GM18951 (cell line): ENCODE data around the gene P2RY8.
"Not testable (repeated sequence)": the region's sequence is repeated elsewhere in the genome, so short reads cannot be mapped to it uniquely, and the experiment has no call there.

Source experiments
- POLR2A ChIP-seq: IDR thresholded peaks from 4 replicates; pipeline ENCODE4 v1.6.1; 2011; ENCODE audit warnings: mild to moderate bottlenecking; ENCODE audit not compliant: insufficient read length, insufficient read depth; ENCODE audit errors: extremely low read depth
- in situ Hi-C: fragments of 300-500 bp; cut with MboI; formaldehyde crosslinking; loops from one replicate; pipeline ENCODE4 v1.12.0; 2022; ENCODE audit warnings: low sequenced_read_pairs, mixed read lengths, inconsistent platforms; ENCODE audit not compliant: unreplicated experiment

Gene P2RY8

DNA sequence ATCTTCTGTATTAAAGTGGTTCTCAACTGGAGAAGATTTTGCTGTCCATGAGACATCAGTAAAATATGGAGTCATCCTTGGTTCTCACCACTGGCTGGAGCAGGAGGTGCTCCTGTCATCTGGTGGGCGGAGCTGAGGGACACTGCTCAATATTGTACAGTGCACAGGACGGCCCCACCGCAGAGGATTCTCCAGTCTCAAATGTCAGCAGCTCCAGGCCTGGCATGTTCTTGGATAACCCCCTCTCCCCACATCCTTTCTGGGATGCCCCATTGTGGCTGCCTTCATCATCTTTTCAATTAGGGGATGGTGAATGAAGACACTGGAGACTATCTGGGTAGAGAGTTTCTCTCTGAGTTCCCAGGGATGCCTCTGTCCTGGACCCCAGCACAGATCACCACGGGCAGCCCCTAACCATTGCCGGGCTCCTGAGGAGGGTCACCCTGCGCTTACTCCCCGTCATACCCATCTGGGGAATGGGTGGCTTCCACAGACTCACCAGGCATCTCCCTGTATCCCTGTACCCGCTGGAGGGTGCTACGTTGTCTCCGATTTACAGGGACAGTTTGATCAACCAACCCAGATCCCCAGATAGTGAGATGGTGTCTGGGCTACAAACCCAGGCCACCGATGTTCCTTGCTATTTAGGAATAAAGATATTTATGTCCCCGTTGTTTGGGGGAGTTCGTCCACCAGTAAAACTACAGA is 21.9 kb upstream of the P2RY8 start:
- no peak for TF ChIP-seq POLR2A
- in situ Hi-C loops = no loop called here

DNA sequence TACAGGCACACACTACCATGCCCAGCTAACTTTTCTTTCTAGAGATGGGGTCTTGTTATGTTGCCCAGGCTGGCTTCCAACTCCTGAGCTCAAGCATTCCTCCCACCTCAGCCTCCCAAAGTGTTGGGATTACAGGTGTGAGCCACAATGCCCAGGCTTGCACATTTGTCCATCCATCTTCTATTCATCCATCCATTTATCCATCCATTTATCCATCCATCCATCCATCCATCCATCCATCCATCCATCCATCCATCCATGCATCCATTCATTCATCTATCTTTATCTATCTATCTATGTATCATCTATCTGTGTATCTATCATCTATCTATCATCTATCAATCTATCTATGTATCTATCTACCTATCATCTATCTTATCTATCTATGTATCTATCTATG is 20.5 kb upstream of the P2RY8 start:
- in situ Hi-C loops = not testable (repeated sequence)

DNA sequence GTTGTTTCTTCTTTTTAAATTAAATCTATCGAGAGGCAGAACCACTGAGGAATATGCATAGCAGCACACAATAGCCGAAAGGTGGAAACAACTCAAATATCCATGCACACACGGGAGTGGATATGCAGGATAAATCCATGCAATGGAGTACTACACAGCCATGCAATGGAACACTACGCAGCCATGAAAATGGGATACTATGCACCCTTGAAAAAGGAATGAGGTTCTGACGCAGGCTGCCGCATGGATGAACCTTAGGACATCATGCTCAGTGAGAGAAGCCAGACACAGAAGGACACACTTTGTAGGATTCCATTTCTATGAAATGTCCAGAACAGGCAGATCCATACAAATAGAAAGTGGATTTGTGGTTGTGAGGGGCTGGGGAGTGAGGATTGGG is 18.4 kb upstream of the P2RY8 start:
- no peak for TF ChIP-seq POLR2A
- in situ Hi-C loops = no loop called here

DNA sequence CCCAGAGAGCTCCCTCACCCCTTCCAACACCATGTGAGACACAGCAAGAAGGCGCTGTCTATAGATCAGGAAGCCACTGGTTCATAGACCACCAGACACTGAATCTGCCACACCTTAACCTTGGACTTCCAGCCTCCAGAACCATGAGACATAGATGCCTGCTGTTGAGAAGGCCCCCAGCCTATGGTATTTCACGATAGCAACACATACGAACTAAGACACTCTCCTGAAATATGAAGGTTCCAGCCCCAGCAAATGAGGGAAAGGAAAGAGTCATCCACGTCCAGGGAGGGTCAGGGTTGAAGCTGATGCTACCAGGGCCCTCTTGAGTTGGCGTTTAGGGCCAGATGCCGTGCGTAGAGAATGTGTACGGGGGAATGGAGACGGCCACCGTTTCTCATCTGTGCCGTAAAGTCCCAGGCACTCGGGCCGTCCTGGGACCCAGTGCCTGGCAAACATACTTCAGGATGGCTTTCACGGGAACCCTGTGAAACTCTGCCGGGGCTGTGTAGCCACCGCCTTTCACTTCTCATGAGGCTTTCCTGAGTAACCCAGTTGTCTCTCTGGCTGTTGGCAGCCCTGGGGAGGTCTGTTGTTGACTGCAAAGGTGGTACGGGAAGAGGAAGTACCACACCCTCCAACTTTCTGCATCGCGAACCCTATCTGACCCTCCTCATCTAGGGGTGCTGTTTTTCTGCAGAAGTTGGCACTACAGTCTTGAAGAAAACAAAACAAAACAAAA is 17.7 kb upstream of the P2RY8 start:
- in situ Hi-C loops = no loop called here
- TF ChIP-seq POLR2A = no peak

DNA sequence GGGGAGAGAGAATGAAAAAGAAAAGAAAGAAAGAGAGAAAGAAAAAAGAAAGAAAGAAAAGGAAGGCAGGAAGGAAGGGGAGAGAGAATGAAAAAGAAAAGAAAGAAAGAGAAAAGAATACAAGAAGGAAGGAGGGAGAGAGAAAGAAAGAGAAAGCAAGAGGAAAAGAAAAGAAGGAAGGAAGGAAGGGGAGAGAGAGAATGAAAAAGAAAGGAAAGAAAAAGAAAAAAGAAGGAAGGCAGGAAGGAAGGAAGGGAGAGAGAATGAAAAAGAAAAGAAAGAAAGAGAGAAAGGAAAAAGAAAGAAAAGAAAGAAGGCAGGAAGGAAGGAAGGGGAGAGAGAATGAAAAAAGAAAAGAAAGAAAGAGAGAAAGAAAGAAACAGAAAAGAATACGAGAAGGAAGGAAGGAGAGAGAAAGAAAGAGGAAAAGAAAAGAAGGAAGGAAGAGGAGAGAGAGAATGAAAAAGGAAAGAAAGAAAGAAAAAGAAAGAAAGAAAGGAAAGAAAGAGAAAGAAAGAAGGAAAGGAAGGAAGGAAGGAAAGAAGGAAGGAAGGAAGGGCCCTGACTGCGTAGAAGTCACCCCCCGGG is 15.1 kb upstream of the P2RY8 start:
- no peak for TF ChIP-seq POLR2A
- in situ Hi-C loops = no loop called here

DNA sequence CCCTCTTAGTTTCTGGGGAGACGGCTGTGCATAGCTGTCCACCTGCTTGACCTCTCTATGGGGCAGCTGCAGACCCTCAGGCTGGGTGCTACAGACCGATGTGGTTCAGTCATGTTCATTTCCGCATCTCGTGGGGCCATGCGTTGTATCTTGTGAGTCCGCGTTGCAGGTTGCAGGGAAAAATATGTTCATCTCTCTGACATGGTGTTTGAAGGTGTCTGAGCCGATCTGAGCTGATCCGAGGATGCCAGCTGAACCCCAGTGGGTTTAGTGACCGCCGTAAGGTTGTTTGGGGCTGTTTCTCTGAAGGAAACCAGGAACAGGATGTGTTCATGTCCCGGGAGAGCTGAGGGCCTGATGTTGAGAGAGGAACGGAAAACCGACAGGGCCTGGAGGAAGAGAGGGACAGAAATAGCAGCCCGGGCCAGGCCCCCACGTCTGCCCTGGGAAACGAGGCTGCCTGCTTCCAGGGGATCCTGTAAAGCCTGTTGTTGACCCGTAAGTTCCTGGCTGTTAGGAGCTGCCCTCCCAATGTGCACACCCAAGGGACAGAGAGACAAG is 9.8 kb upstream of the P2RY8 start:
- in situ Hi-C loops = no loop called here
- no peak for TF ChIP-seq POLR2A

DNA sequence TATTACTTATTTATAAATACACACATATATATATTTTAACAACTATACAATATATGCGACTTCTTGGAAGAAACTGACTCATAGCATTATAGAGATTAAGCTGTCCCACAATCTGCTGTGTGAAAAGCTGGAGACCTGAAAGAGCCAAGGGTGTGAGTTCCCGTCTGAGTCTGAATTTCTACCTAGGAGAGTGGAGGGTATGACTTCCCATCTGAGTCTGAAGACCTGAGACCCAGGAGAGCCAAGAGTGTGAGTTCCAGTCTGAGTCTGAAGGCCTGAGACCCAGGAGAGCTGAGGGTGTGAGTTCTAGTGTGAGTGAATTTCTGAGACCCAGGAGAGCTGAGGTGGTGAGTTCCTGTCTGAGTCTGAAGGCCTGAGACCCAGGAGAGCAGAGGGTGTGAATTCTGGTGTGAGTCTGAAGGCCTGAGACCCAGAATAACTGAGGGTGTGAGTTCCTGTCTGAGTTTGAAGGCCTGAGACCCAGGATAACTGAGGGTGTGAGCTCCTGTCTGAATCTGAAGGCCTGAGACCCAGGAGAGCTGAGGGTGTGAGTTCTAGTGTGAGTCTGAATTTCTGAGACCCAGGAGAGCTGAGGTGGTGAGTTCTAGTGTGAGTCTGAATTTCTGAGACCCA is 8.9 kb upstream of the P2RY8 start:
- no peak for TF ChIP-seq POLR2A
- in situ Hi-C loops = no loop called here

DNA sequence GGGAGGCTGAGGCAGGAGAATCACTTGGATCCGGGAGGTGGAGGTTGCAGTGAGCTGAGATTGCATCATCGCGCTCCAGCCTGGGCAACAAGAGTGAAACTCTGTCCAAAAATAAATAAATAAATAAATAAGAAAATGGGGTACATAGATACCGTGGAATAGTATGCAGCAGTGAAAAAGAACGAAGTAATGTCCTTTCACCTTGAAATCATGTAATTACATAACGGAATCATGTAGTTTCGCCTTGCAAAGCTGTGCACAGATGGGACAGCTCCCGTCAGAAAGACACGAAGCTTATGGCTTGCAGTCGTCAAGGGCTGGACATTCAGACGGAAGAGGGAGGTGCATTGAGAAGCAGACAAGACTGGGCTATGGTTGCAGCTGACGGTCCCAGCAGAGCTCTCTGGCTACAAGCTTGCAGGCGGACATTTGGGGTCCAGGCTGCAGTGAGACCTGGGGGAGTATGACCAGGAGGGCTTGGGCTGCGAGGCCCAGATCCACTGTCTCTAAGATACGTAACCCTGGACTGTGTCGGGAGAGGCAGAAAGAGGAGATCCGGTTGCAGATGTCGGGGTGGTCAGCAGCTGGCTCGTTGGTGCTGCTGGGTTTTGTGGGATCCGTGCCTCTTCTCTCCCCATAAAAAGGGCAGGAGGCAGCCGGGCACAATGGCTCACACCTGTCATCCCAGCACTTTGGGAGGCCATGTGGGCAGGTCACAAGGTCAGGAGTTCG is 6.2 kb upstream of the P2RY8 start:
- in situ Hi-C loops = no loop called here
- no peak for TF ChIP-seq POLR2A

DNA sequence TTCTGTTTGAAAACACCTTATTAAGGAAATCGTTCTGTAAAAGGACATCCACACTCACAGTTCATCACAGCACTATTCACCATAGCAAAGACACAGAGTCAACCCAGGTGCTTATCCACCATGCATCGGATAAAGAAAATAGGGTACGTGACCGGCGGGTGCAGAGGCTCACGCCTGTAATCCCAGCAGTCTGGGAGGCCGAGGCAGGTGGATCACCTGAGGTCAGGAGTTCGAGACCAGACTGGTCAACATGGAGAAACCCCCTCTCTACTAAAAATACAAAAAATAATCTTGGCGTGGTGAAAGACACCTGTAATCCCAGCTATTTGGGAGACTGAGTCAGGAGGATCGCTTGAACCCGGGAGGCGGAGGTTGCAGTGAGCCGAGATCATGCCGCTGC is 2.2 kb upstream of the P2RY8 start:
- in situ Hi-C loops = not testable (repeated sequence)

DNA sequence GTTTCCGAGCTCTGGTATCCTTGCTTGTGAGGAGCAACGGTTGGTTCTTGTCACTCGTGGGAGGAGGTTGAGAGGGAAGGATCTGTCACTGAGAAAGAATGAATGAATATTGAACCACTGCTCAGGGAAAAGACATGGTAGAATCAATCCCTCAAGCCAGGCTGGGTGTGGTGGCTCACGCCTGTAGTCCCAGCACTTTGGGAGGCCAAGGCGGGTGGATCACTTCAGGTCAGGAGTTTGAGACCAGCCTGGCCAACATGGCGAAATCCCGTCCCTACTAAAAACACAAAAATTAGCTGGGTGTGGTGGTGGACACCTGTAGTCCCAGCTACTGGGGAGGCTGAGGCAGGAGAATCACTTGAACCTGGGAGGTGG is 718 bp upstream of the P2RY8 start:
- in situ Hi-C loops = not testable (repeated sequence)

DNA sequence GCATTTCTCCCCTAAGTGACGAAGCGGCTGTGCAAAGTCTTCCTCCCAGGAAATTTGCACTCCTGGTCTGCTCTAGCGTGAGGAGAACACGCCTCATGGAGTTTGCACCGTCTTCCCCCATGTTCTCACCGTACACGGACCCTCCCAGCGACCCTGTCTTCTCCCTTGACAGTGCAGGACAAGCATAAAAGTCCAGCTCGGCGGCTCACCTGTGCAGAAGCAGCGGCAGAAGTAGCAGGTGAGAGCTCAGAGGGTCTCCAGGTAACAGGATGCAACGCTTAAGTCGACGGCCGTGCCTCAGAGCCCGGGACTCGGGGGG is 314 bp downstream of the P2RY8 start:
- no peak for TF ChIP-seq POLR2A
- in situ Hi-C loops = no loop called here

DNA sequence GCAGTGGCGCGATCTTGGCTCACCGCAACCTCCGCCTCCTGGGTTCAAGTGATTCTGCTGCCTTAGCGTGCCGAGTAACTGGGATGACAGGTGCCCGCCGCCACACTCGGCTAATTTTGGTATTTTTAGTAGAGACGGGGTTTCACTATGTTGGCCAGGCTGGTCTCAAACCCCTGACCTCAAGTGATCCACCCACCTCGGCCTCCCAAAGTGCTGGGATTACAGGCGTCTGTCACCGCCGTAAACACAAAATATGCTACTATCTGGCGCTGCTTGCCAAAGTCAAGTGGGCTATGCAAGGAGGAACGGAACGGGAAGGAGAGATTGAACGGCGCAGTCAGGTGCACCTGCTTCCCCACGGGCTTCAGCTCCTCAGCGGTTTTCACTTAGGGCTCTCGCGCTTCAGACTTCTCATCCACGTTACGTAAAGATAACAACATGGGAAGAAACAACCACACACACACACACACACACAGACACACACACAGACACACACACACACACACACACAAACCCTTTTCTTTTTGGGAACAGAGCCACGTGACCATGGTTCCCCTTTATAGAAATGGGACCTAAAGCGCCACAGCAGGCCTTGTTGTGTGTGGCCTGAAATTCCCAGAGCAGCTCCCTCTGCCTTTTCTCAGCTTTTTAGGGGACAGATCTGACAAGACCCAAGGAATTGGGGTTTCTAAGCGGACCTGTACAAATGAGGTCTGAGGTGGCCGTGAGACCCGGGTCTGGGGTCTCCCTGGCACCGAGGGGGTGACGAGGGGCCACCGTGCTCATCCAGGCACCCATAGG is 1.5 kb downstream of the P2RY8 start:
- in situ Hi-C loops = no loop called here
- TF ChIP-seq POLR2A = peak; percentile 52
